Brain microvascular endothelial cell (primary cell): ENCODE measurements around the gene IQSEC1.

Source experiments
- DNase-seq: peaks from one replicate; pipeline ENCODE4 v3.0.0-alpha.2; 2020
- H3K27ac ChIP-seq: fragments of 250-450 bp; sonication (Bioruptor Pico); 2 replicates; pipeline ENCODE4 v1.5.1; 2020; ENCODE audit warnings: mild to moderate bottlenecking, moderate library complexity
- H3K27me3 ChIP-seq: fragments of 250-450 bp; sonication (Bioruptor Pico); replicated peaks from 2 replicates; pipeline ENCODE4 v1.5.1; 2020; ENCODE audit warnings: mild to moderate bottlenecking
- H3K36me3 ChIP-seq: fragments of 250-450 bp; sonication (Bioruptor Pico); replicated peaks from 2 replicates; pipeline ENCODE4 v1.5.1; 2020; ENCODE audit warnings: mild to moderate bottlenecking
- H3K4me3 ChIP-seq: 2 replicates; pipeline ENCODE4 v1.5.1; 2011; ENCODE audit warnings: low read depth, mild to moderate bottlenecking, control low read depth, low read length, moderate library complexity
- CTCF ChIP-seq: IDR thresholded peaks from 2 replicates; pipeline ENCODE4 v1.5.1; 2011; ENCODE audit warnings: low read depth, mild to moderate bottlenecking, moderate library complexity, low read length, control low read depth, inconsistent platforms; ENCODE audit errors: missing control alignments
- in situ Hi-C: cut with HindIII; loops from 2 replicates; pipeline ENCODE4 v1.10.0; 2017; ENCODE audit warnings: low sequenced_read_pairs, low pct_ligation_motif_present

IQSEC1 gene

DNA sequence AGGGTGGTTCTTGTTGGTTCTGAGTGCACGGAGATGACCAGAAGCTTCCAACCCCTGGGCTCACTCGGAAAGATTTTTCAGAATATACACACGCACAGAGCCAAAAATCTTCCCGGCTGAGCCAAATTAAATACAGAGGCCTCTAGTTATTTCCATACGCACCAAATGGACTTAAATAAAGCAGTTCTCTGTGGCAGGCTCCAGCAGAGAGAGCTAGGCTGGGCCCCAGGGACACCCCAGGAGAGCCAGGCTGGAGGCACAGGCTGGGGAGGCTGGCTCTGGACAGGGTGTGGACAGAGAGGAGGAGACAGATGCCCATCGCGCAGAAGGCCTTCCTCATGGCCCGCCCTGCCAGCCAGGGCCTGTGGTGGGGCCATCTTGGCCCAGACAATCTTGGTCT is 115.9 kb downstream of the IQSEC1 start:
- DNase-seq = no peak

DNA sequence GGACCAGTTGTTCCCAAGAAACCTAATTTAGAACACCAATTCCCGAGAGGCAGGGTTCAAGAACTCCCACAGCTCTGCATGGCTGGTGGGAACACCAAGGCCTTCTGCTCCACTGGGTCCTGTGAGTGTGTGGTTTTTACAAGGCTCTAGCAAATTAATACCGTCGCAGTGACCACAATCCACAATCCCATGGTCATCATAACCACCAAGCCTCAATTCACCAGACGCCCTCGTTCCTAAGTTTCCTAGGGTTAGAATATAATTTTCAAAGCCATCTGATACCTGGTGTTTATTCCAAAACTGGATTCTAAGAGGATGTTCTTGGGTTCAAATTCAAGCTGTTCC is 116.9 kb downstream of the IQSEC1 start:
- no peaks in the 10 kb centered on the region for H3K27me3 ChIP-seq
- no peak overlapping the region for H3K4me3 ChIP-seq
- no peak overlapping the region for H3K27ac ChIP-seq
- in situ Hi-C loops = no loop called here
- no peak for TF ChIP-seq CTCF
- H3K36me3 ChIP-seq = no peaks in the 10 kb centered on the region
- no peak for DNase-seq

More for the DNA sequence above, 115.9 kb downstream of the IQSEC1 start:
- H3K27me3 ChIP-seq = no peaks in the 10 kb centered on the region
- H3K4me3 ChIP-seq = no peak overlapping the region
- no peaks in the 10 kb centered on the region for H3K36me3 ChIP-seq
- in situ Hi-C loops = no loop called here
- no peak for TF ChIP-seq CTCF
- no peak overlapping the region for H3K27ac ChIP-seq

GRCh38 chr3:12955651-12956315 is 117.4 kb downstream of the IQSEC1 start:
- DNase-seq = no peak
- Histone ChIP-seq H3K27me3 (no peaks in the 10 kb centered on the region), H3K4me3 (no peak overlapping the region), H3K27ac (no peak overlapping the region), H3K36me3 (no peaks in the 10 kb centered on the region)
- no peak for TF ChIP-seq CTCF
- in situ Hi-C loops = no loop called here

GRCh38 chr3:12954891-12955650 is 118.2 kb downstream of the IQSEC1 start:
- no peak overlapping the region for H3K27ac ChIP-seq

GRCh38 chr3:12954180-12954579 is 119.0 kb downstream of the IQSEC1 start:
- no peak for TF ChIP-seq CTCF
- Histone ChIP-seq H3K27ac (no peak overlapping the region), H3K36me3 (no peaks in the 10 kb centered on the region), H3K4me3 (no peak overlapping the region), H3K27me3 (no peaks in the 10 kb centered on the region)
- no peak for DNase-seq
- in situ Hi-C loops = no loop called here

More at GRCh38 chr3:12954891-12955650, 118.2 kb downstream of the IQSEC1 start:
- TF ChIP-seq CTCF = peak; percentile 19
- H3K4me3 ChIP-seq = no peak overlapping the region
- in situ Hi-C loops = no loop called here
- DNase-seq = no peak
- H3K36me3 ChIP-seq = no peaks in the 10 kb centered on the region
- no peaks in the 10 kb centered on the region for H3K27me3 ChIP-seq
